ENCODE data around the gene LYAR.

DNA sequence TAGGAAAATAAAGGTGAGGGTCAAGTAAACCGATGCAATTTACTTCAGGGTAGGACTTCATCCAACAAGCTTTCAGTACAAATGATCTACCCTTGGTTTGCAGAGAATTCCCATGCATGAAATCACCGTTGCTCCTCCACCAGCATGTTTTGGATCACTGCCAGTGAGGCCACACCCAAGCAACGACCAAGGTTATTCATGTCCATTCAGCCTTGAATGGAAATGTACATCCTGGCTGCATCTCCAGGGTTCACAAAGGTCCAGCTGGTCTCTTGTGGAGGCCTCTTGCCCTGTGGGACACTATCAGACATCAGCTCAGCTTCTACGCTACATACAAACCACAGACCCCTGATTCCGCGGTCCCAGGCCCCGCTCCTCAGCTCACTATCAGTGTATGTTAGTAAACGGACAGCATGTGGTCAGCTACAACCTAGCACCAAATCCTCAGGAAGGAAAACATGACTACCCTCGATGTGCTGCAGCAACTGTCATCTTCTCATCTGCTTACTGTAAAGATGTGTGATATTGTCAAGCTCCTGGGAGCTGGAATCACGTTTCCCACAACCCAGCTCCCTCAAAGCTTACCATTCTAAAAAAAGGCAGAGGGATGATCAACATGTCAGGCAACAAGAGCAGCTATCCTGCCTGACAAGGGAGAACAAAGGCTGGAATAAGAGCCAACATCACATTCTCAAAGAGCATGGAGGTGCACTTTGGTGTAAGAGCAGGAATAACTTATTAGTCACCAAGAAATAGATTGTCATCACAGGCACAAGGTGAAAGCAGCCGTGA lies 4.9 kb downstream of the LYAR start:
- TF ChIP-seq CTCF (IDR thresholded peaks at IDR 0.05), result no peak
- TF ChIP-seq POLR2AphosphoS5 (IDR thresholded peaks at IDR 0.05), result no peak
- TF ChIP-seq POLR2A (IDR thresholded peaks at IDR 0.05), result no peak
